Neural cell (in vitro differentiated cells): ENCODE data around the gene SMAGP. TPM values are rescaled to one million over a fixed set of nuclear protein-coding genes. Genes with fewer than 3 reads are reported as not detected.

Experiments
- H2AFZ ChIP-seq: fragments of 200-600, 300-800 bp; sonication (generic), shearing (Covaris generic); 2 replicates; pipeline ENCODE4 v1.6.0; 2014; ENCODE audit warnings: low read depth, mild to moderate bottlenecking, antibody characterized with exemption, low read length, moderate library complexity
- H3F3A ChIP-seq: fragments of 200-600 bp; shearing (Covaris generic); 2 replicates; pipeline ENCODE4 v1.6.1; 2016; ENCODE audit warnings: mild to moderate bottlenecking, moderate library complexity, mixed read lengths, antibody characterized with exemption, low read length; ENCODE audit not compliant: insufficient read depth, poor library complexity, severe bottlenecking
- H3K27ac ChIP-seq: fragments of 200-600, 300-800 bp; sonication (generic), shearing (Covaris generic); 2 replicates; pipeline ENCODE4 v1.5.1; 2014; ENCODE audit warnings: mild to moderate bottlenecking, low read length, moderate library complexity
- H3K27me3 ChIP-seq: fragments of 300-800, 200-600 bp; sonication (generic), shearing (Covaris generic); 2 replicates; pipeline ENCODE4 v1.6.0; 2014; ENCODE audit warnings: mild to moderate bottlenecking, low read depth, low read length, moderate library complexity; ENCODE audit not compliant: insufficient read depth
- H3K36me3 ChIP-seq: fragments of 300-800, 200-600 bp; sonication (generic), shearing (Covaris generic); 2 replicates; pipeline ENCODE4 v1.5.1; 2014; ENCODE audit warnings: mild to moderate bottlenecking, antibody characterized with exemption, low read length, moderate library complexity; ENCODE audit not compliant: insufficient read depth
- H3K4me2 ChIP-seq: fragments of 300-800, 200-600 bp; sonication (generic), shearing (Covaris generic); 2 replicates; pipeline ENCODE4 v1.6.0; 2014; ENCODE audit warnings: mild to moderate bottlenecking, low read length
- H3K4me3 ChIP-seq: fragments of 300-800, 200-600 bp; sonication (generic), shearing (Covaris generic); 2 replicates; pipeline ENCODE4 v1.5.1; 2014; ENCODE audit warnings: mild to moderate bottlenecking, low read length, moderate library complexity
- H3K79me2 ChIP-seq: fragments of 200-600 bp; shearing (Covaris generic); replicated peaks from 2 replicates; pipeline ENCODE4 v1.6.0; 2014; ENCODE audit warnings: mild to moderate bottlenecking, low read length, moderate library complexity; ENCODE audit not compliant: insufficient read depth
- H3K9ac ChIP-seq: fragments of 300-800, 200-600 bp; sonication (generic), shearing (Covaris generic); 2 replicates; pipeline ENCODE4 v1.6.1; 2016; ENCODE audit warnings: mild to moderate bottlenecking, low read length, mixed read lengths
- H3K9me2 ChIP-seq: fragments of 200-600 bp; shearing (Covaris generic); 2 replicates; pipeline ENCODE4 v1.6.1; 2016; ENCODE audit warnings: mild to moderate bottlenecking, low read length, mixed read lengths; ENCODE audit not compliant: insufficient read depth
- H3K9me3 ChIP-seq: fragments of 200-600, 300-800 bp; sonication (generic), shearing (Covaris generic); 2 replicates; pipeline ENCODE4 v1.6.1; 2016; ENCODE audit warnings: mild to moderate bottlenecking, mixed run types, low read length, moderate library complexity, mixed read lengths
- H4K20me1 ChIP-seq: fragments of 200-600 bp; shearing (Covaris generic); 2 replicates; pipeline ENCODE4 v1.6.1; 2016; ENCODE audit warnings: mild to moderate bottlenecking, mixed run types; ENCODE audit not compliant: insufficient read depth
- EP300 ChIP-seq: fragments of 450-650 bp; conservative IDR thresholded peaks from 2 replicates; pipeline ENCODE4 v1.6.1; 2014; ENCODE audit warnings: antibody characterized with exemption, mild to moderate bottlenecking, moderate library complexity; ENCODE audit not compliant: poor library complexity, severe bottlenecking
- EZH2 ChIP-seq: fragments of 200-600, 300-800 bp; shearing (Covaris generic), sonication (generic); IDR thresholded peaks from 2 replicates; pipeline ENCODE4 v1.6.1; 2014; ENCODE audit warnings: antibody characterized with exemption, low read length, borderline replicate concordance, mild to moderate bottlenecking; ENCODE audit not compliant: insufficient read depth, poor library complexity, severe bottlenecking
- MXI1 ChIP-seq: fragments of 450-650 bp; conservative IDR thresholded peaks from 2 replicates; pipeline ENCODE4 v1.6.1; 2014; ENCODE audit warnings: antibody characterized with exemption, mild to moderate bottlenecking; ENCODE audit not compliant: poor library complexity, severe bottlenecking
- POLR2AphosphoS5 ChIP-seq: IDR thresholded peaks from 2 replicates; pipeline ENCODE4 v1.6.1; 2012
- RAD21 ChIP-seq: fragments of 450-650 bp; conservative IDR thresholded peaks from 2 replicates; pipeline ENCODE4 v1.6.1; 2014; ENCODE audit warnings: antibody characterized with exemption, mild to moderate bottlenecking, moderate library complexity
- SMC3 ChIP-seq: fragments of 450-650 bp; conservative IDR thresholded peaks from 2 replicates; pipeline ENCODE4 v1.6.1; 2014; ENCODE audit warnings: antibody characterized with exemption, mild to moderate bottlenecking, moderate library complexity; ENCODE audit not compliant: poor library complexity
- TAF1 ChIP-seq: IDR thresholded peaks from 2 replicates; pipeline ENCODE4 v1.6.1; 2012; ENCODE audit warnings: low read depth
- polyA plus RNA-seq: library from polyadenylated mRNA; depleted of rRNA; stranded (reverse); fragments of >200 nt; gene quantifications from 2 replicates; pipeline ENCODE4 v1.2.3, GENCODE V29; 2014
- TF ChIP-seq, protein P1 (sequence below): IDR thresholded peaks from 2 replicates; pipeline ENCODE4 v1.6.1; 2012; ENCODE audit warnings: borderline replicate concordance
- TF ChIP-seq, protein P2 (sequence below): fragments of 450-650 bp; IDR thresholded peaks from 2 replicates; pipeline ENCODE4 v1.5.1; 2014; ENCODE audit warnings: antibody characterized with exemption, mild to moderate bottlenecking, moderate library complexity; ENCODE audit not compliant: poor library complexity, severe bottlenecking

The SMAGP gene
- polyA plus RNA-seq, 1 donor from 2014 or later: not detected

DNA sequence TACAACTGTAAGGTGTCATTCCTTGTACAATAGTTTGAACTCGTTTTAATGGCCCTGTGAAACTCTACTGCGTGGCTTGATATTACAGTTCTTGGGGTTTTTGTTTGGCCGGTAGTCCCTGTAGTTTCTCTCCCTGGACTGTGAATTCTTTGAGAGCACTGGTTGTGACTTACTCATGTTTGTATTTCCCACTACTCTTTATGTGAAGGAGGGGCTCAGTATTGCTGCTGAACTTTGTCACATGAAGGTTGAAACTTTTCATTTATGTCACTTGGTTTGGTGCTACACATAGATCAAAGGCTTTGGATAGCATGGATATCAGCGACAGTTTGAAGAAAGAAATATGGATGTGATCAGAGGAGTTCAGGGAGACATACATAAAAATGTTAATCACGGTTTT is 50.9 kb downstream of the SMAGP start:
- H2AFZ ChIP-seq: no peak overlapping the region
- H3K9me3 ChIP-seq: no peaks in the 10 kb centered on the region
- TF ChIP-seq POLR2AphosphoS5 (no peak), TAF1 (no peak), RAD21 (no peak), EZH2 (no peak)
- TF ChIP-seq, protein P1, sequence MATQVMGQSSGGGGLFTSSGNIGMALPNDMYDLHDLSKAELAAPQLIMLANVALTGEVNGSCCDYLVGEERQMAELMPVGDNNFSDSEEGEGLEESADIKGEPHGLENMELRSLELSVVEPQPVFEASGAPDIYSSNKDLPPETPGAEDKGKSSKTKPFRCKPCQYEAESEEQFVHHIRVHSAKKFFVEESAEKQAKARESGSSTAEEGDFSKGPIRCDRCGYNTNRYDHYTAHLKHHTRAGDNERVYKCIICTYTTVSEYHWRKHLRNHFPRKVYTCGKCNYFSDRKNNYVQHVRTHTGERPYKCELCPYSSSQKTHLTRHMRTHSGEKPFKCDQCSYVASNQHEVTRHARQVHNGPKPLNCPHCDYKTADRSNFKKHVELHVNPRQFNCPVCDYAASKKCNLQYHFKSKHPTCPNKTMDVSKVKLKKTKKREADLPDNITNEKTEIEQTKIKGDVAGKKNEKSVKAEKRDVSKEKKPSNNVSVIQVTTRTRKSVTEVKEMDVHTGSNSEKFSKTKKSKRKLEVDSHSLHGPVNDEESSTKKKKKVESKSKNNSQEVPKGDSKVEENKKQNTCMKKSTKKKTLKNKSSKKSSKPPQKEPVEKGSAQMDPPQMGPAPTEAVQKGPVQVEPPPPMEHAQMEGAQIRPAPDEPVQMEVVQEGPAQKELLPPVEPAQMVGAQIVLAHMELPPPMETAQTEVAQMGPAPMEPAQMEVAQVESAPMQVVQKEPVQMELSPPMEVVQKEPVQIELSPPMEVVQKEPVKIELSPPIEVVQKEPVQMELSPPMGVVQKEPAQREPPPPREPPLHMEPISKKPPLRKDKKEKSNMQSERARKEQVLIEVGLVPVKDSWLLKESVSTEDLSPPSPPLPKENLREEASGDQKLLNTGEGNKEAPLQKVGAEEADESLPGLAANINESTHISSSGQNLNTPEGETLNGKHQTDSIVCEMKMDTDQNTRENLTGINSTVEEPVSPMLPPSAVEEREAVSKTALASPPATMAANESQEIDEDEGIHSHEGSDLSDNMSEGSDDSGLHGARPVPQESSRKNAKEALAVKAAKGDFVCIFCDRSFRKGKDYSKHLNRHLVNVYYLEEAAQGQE: no peak
- TF ChIP-seq, protein P2, sequence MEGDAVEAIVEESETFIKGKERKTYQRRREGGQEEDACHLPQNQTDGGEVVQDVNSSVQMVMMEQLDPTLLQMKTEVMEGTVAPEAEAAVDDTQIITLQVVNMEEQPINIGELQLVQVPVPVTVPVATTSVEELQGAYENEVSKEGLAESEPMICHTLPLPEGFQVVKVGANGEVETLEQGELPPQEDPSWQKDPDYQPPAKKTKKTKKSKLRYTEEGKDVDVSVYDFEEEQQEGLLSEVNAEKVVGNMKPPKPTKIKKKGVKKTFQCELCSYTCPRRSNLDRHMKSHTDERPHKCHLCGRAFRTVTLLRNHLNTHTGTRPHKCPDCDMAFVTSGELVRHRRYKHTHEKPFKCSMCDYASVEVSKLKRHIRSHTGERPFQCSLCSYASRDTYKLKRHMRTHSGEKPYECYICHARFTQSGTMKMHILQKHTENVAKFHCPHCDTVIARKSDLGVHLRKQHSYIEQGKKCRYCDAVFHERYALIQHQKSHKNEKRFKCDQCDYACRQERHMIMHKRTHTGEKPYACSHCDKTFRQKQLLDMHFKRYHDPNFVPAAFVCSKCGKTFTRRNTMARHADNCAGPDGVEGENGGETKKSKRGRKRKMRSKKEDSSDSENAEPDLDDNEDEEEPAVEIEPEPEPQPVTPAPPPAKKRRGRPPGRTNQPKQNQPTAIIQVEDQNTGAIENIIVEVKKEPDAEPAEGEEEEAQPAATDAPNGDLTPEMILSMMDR: no peak
- no peaks in the 10 kb centered on the region for H3F3A ChIP-seq
- H3K79me2 ChIP-seq: peaks cover 19% of the 10 kb centered on the region
- H3K4me2 ChIP-seq: no peak overlapping the region
- H3K27me3 ChIP-seq: no peaks in the 10 kb centered on the region
- H3K4me3 ChIP-seq: no peak overlapping the region
- no peak overlapping the region for H3K27ac ChIP-seq
- H4K20me1 ChIP-seq: no peaks in the 10 kb centered on the region
- no peak overlapping the region for H3K9ac ChIP-seq
- no peaks in the 10 kb centered on the region for H3K9me2 ChIP-seq
- H3K36me3 ChIP-seq: no peaks in the 10 kb centered on the region

DNA sequence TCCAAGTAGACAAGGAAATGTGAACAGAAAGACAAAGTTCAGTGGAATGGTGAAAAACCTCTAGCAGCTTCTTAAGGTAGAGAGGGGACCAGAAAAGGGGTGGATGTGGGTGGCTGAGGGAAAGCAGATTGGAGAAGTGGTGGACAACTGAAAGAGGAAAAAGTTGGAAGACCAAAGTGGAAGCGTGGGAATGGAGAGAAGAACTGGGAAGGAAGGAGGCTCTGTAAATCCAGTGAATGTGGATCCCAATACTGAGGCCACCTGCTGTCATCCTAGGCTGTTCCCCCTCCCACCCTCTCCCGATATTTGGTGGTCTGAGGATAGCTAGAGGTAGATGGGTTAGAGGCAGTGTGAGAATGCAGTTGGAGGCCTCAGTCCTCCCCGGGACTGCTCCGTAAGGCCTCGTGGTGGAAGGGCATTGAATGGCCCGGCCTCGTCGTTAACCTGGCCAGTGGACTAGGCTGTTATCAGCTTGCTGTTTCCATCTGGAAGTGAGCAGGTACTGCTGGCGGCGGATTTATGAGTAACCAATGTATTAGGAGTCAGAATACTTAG is 51.5 kb downstream of the SMAGP start:
- no peak for TF ChIP-seq EZH2
- no peak for TF ChIP-seq TAF1
- TF ChIP-seq, protein P2: no peak
- TF ChIP-seq RAD21: no peak
- TF ChIP-seq EP300: no peak
- no peak for TF ChIP-seq SMC3
- TF ChIP-seq POLR2AphosphoS5: no peak
- TF ChIP-seq MXI1: no peak
- TF ChIP-seq, protein P1: no peak
- no peaks in the 10 kb centered on the region for H4K20me1 ChIP-seq
- no peaks in the 10 kb centered on the region for H3K9me3 ChIP-seq
- H3F3A ChIP-seq: no peaks in the 10 kb centered on the region
- peak overlapping the region; percentile 86 for H3K4me3 ChIP-seq
- no peaks in the 10 kb centered on the region for H3K36me3 ChIP-seq
- no peaks in the 10 kb centered on the region for H3K27me3 ChIP-seq
- H3K27ac ChIP-seq: peak overlapping the region; percentile 68
- peaks cover 19% of the 10 kb centered on the region for H3K79me2 ChIP-seq
- H3K4me2 ChIP-seq: peak overlapping the region; percentile 73
- peak overlapping the region; percentile 88 for H3K9ac ChIP-seq
- peak overlapping the region; percentile 83 for H2AFZ ChIP-seq
- H3K9me2 ChIP-seq: no peaks in the 10 kb centered on the region
